Activated B cell treated with CpG ODN at 0.5 μM for 24 hours (primary cell): ENCODE results near the gene PNMA6A. TPM values are rescaled to one million over a fixed set of nuclear protein-coding genes. Genes with fewer than 3 reads are reported as not detected.

Source experiments
- ATAC-seq: fragments of 200-7000 bp; cut with Tn5 transposase; one replicate; pipeline ENCODE4 v1.10.0; 2021; ENCODE audit warnings: low read depth, mild to moderate bottlenecking, moderate library complexity
- CTCF ChIA-PET: fragments of 350-600 bp; sonication (Branson Sonifier 250); formaldehyde crosslinking; loops from one replicate; lab custom pipeline; 2021; ENCODE audit warnings: antibody characterized with exemption; lab: Charles Lee
- POLR2A ChIA-PET: fragments of 350-600 bp; sonication (Branson Sonifier 250); formaldehyde crosslinking; loops from one replicate; lab custom pipeline; 2021; ENCODE audit warnings: antibody characterized with exemption; lab: Charles Lee
- DNase-seq: peaks from one replicate; pipeline ENCODE4 v3.0.0; 2022
- H3K27ac Mint-ChIP-seq: one replicate; pipeline ENCODE4 v1.8.0; 2020; ENCODE audit warnings: mixed read lengths
- H3K27me3 Mint-ChIP-seq: one replicate; pipeline ENCODE4 v1.8.0; 2021; ENCODE audit warnings: mixed read lengths
- H3K36me3 Mint-ChIP-seq: one replicate; pipeline ENCODE4 v1.8.0; 2021; ENCODE audit warnings: low read depth, mixed read lengths
- H3K4me1 Mint-ChIP-seq: one replicate; pipeline ENCODE4 v1.8.0; 2021; ENCODE audit warnings: mixed read lengths
- H3K4me3 Mint-ChIP-seq: one replicate; pipeline ENCODE4 v1.8.0; 2020; ENCODE audit warnings: mild to moderate bottlenecking, mixed read lengths
- H3K9me3 Mint-ChIP-seq: one replicate; pipeline ENCODE4 v1.8.0; 2020; ENCODE audit warnings: mixed read lengths
- CTCF ChIP-seq: fragments of 200-600 bp; IDR thresholded peaks from one replicate; pipeline ENCODE4 v1.8.0; 2022; ENCODE audit warnings: antibody characterized with exemption, mild to moderate bottlenecking
- intact Hi-C: fragments of 100-400 bp; cut with micrococcal nuclease; formaldehyde crosslinking; loops from one replicate; pipeline ENCODE4 v1.15.1; 2024
- total RNA-seq: library from RNA; stranded (reverse); gene quantifications from 2 replicates; pipeline ENCODE4 v1.2.3, GENCODE V29; 2022

The PNMA6A gene
- total RNA-seq, 1 donor from 2014 or later: 0.38 TPM

- Mint-ChIP-seq H3K27ac (no peak overlapping the region), H3K36me3 (no peaks in the 10 kb centered on the region)
- CTCF ChIA-PET: interaction anchor here (0.5 kb wide), 1 partner anchor 595 kb away, joined by 3 read pairs; no protein-coding TSS in a partner anchor
These were observed 15.0 kb upstream of the PNMA6A start for GRCh38 chrX:153057281-153057680.

GRCh38 chrX:153059191-153060094 is 12.8 kb upstream of the PNMA6A start:
- no peaks in the 10 kb centered on the region for H3K36me3 Mint-ChIP-seq
- H3K27ac Mint-ChIP-seq: no peak overlapping the region
- H3K9me3 Mint-ChIP-seq: no peaks in the 10 kb centered on the region
- H3K27me3 Mint-ChIP-seq: peaks cover 6% of the 10 kb centered on the region
- intact Hi-C loops: loop anchor here (5.0 kb wide), 1 partner anchor 258 kb away; no protein-coding TSS in a partner anchor
- TF ChIP-seq CTCF: no peak
- no peak overlapping the region for H3K4me3 Mint-ChIP-seq
- ATAC-seq: no peak
- CTCF ChIA-PET: no interaction called here
- DNase-seq: no peak
- POLR2A ChIA-PET: no interaction called here
- peaks cover 4% of the 10 kb centered on the region for H3K4me1 Mint-ChIP-seq

More at GRCh38 chrX:153057281-153057680, 15.0 kb upstream of the PNMA6A start:
- intact Hi-C loops: no loop called here
- no peak for DNase-seq
- Mint-ChIP-seq H3K9me3 (no peaks in the 10 kb centered on the region), H3K4me1 (peaks cover 4% of the 10 kb centered on the region), H3K4me3 (no peak overlapping the region), H3K27me3 (peaks cover 6% of the 10 kb centered on the region)
- ATAC-seq: no peak
- POLR2A ChIA-PET: no interaction called here
- no peak for TF ChIP-seq CTCF

- POLR2A ChIA-PET: no interaction called here
- DNase-seq: no peak
- no peak for TF ChIP-seq CTCF
- intact Hi-C loops: loop anchor here (5.0 kb wide), 1 partner anchor 257 kb away; no protein-coding TSS in a partner anchor
- Mint-ChIP-seq H3K9me3 (no peaks in the 10 kb centered on the region), H3K36me3 (no peaks in the 10 kb centered on the region), H3K27me3 (peaks cover 6% of the 10 kb centered on the region), H3K4me1 (peaks cover 4% of the 10 kb centered on the region), H3K4me3 (no peak overlapping the region), H3K27ac (no peak overlapping the region)
- ATAC-seq: no peak
- CTCF ChIA-PET: no interaction called here
These were observed 12.2 kb upstream of the PNMA6A start for GRCh38 chrX:153060095-153060445.

GRCh38 chrX:153061732-153062131 is 10.5 kb upstream of the PNMA6A start:
- H3K27ac Mint-ChIP-seq: no peak overlapping the region
- CTCF ChIA-PET: no interaction called here
- POLR2A ChIA-PET: no interaction called here
- H3K4me1 Mint-ChIP-seq: peaks cover 4% of the 10 kb centered on the region
- peaks cover 6% of the 10 kb centered on the region for H3K27me3 Mint-ChIP-seq
- H3K36me3 Mint-ChIP-seq: no peaks in the 10 kb centered on the region
- intact Hi-C loops: loop anchor here (5.0 kb wide), 1 partner anchor 256 kb away; no protein-coding TSS in a partner anchor
- H3K9me3 Mint-ChIP-seq: no peaks in the 10 kb centered on the region
- no peak overlapping the region for H3K4me3 Mint-ChIP-seq
- no peak for ATAC-seq
- no peak for DNase-seq
- no peak for TF ChIP-seq CTCF

GRCh38 chrX:153063315-153063714 is 8.9 kb upstream of the PNMA6A start:
- H3K4me3 Mint-ChIP-seq: no peak overlapping the region
- POLR2A ChIA-PET: no interaction called here
- H3K4me1 Mint-ChIP-seq: no peaks in the 10 kb centered on the region
- no peak for ATAC-seq
- H3K9me3 Mint-ChIP-seq: no peaks in the 10 kb centered on the region
- no peaks in the 10 kb centered on the region for H3K36me3 Mint-ChIP-seq
- CTCF ChIA-PET: no interaction called here
- no peaks in the 10 kb centered on the region for H3K27me3 Mint-ChIP-seq
- no peak for TF ChIP-seq CTCF
- no peak overlapping the region for H3K27ac Mint-ChIP-seq
- no peak for DNase-seq
- intact Hi-C loops: loop anchor here (5.0 kb wide), 1 partner anchor 254 kb away; no protein-coding TSS in a partner anchor
